Keratinocyte (primary cell): ENCODE measurements around the gene DMRT1.
"Not testable (repeated sequence)": the region's sequence is repeated elsewhere in the genome, so short reads cannot be mapped to it uniquely, and the experiment has no call there.

Source experiments
- CTCF ChIP-seq, 3 experiments: IDR thresholded peaks in 1 of 3; conservative IDR thresholded peaks in 1 of 3; optimal IDR thresholded peaks in 1 of 3; 2 replicates in 2 of 3; 3 replicates in 1 of 3; pipeline versions ENCODE3 to v1.5.1; 2011; ENCODE audit warnings: low read length in 3 of 3, mild to moderate bottlenecking in 3 of 3, moderate library complexity in 2 of 3, control low read depth in 1 of 3, inconsistent platforms in 1 of 3; ENCODE audit not compliant: insufficient read depth in 2 of 3; ENCODE audit errors: extremely low read depth in 1 of 3
- EZH2 ChIP-seq: IDR thresholded peaks from one replicate; pipeline ENCODE4 v1.6.1; 2012; ENCODE audit warnings: inconsistent platforms, mild to moderate bottlenecking, low read length, moderate library complexity

GRCh38 chr9:861525-861924 lies 20.0 kb downstream of the DMRT1 start:
- TF ChIP-seq CTCF (optimal IDR thresholded peaks at IDR 0.05 in 1 of 3, IDR thresholded peaks at IDR 0.05 in 1 of 3, conservative IDR thresholded peaks at IDR 0.05 in 1 of 3; ENCODE audit: extremely low read depth in 1 of 3, insufficient read depth in 2 of 3, low read length in 3 of 3); EZH2: not testable (repeated sequence)
